NCI-H1417 (cell line): ENCODE data around the gene ATF7IP2.
A peak's percentile ranks its signal among the peaks of the same experiment; 100 is the strongest.
"Not testable (repeated sequence)": the region's sequence is repeated elsewhere in the genome, so short reads cannot be mapped to it uniquely, and the experiment has no call there.

Experiments
- DNase-seq, 3 experiments: peaks; one replicate each; lab custom pipeline; 2025; lab: John Stamatoyannopoulos, UW

Gene ATF7IP2

GRCh38 chr16:10452208-10453158 lies 66.6 kb downstream of the ATF7IP2 start:
- not testable (repeated sequence) for DNase-seq

GRCh38 chr16:10453159-10453510 lies 67.3 kb downstream of the ATF7IP2 start:
- DNase-seq, result no peak

DNA sequence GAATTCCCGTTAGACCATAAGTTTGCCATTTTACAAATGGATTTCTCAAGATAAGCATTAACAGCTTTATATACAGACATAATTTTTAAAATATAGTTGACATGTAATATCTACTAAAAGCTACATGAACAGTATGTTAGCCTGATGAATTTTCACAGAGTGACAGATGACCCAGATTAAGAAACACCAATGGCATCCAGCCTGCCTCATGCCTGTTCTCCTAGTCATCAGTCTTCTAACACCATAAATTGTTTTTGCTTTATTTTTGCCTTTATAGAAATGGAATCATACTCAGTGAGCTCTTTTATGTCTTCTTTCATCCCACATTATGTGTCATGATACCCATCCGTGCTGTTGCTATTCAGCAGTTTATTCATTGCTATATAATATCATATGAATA lies 80.0 kb downstream of the ATF7IP2 start:
- DNase-seq, result no peak

- no peak for DNase-seq
Measured at GRCh38 chr16:10466313-10466712, 80.5 kb downstream of the ATF7IP2 start.

- no peak for DNase-seq
Measured at GRCh38 chr16:10466861-10467260, 81.0 kb downstream of the ATF7IP2 start.

DNA sequence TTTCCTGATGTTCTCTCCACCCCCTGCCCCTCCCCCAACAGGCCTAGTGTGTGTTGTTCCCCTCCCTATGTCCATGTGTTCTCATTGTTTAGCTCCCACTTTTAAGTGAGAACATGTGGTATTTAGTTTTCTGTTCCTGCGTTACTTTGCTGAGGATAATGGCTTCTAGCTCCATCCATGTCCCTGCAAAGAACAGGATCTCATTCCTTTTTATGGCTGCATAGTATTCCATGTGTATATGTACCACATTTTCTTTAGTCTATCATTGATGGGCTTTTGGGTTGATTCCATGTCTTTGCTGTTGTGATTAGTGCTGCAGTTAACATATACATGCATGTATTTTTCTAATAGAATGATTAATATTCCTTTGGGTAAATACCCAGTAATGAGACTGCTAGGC lies 90.8 kb downstream of the ATF7IP2 start:
- DNase-seq, result not testable (repeated sequence)

DNA sequence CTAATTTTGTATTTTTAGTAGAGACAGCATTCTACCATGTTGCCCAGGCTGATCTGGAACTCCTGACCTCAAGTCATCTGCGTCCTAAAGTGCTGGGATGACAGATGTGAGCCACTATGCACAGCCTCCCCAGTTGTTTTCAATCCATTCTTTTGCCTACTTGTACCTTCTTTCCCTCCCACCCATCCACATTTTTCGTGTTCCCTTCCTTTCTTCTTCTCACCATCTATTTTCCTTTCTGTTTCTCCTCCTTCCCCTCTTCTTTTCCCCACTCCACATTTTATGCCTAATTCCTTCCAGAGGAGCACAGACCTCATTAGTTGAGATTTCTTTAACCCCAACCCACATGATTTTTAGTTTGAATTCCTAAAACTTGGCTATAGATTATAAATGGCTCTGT lies 94.3 kb downstream of the ATF7IP2 start:
- DNase-seq, result no peak

DNA sequence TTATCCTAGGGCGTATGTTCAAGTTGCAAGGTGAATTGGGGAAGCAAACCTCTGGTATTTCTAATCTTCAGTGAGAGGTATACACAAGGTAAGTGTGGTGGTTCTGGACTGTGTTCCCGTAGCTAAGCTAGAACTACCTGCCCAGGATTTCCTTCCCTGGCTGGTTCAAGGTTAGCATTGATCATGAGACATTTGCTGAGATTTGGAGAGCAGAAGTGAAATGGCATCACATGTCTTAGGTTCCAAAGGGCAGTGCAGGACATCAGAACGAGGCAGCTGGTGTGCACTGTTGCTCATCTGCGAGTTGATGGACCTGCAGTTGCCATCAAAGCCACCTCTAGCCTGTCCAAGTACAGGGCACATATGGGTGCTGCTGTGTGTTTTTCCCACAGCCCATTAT lies 99.3 kb downstream of the ATF7IP2 start:
- no peak for DNase-seq

GRCh38 chr16:10485698-10486382 lies 100.0 kb downstream of the ATF7IP2 start:
- DNase-seq, result no peak

GRCh38 chr16:10490141-10490540 lies 104.3 kb downstream of the ATF7IP2 start:
- DNase-seq, result no peak

- DNase-seq, result no peak
Measured at GRCh38 chr16:10493276-10493675, 107.4 kb downstream of the ATF7IP2 start.

DNA sequence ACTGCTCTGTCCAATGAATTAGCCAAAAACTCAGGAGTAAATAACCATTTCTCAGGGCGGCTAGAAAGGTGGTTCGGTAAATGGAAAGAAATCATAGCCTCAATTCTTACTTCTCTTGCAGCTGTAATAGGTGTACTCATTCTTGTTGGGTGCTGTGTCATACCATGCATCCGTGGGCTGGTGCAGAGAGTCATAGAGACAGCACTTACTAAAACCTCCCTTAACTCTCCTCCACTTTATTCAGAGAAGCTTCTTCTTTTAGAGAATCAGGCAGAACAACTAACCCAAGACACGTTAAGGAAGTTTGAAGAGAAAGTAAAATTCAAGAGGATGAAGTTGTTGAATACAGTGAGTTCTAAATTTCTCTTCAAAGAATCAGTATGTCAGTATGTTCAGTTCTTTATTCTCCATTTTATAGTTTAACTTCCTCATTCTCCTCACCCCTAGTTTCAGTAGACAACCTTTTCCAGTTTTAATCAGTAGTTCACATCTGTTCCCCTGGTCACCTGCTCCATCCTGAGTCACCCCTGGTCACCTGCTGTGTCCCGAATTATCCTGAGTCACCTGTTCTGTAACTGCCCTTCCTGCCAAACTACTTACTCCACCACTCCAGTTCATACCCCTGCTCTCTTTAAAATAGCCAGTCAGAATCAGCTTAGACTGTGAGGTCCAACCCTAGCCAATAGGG lies 108.6 kb downstream of the ATF7IP2 start:
- no peak for DNase-seq

- no peak for DNase-seq
Measured at GRCh38 chr16:10495031-10495345, 109.1 kb downstream of the ATF7IP2 start.

GRCh38 chr16:10497132-10498101 lies 111.6 kb downstream of the ATF7IP2 start:
- no peak for DNase-seq

GRCh38 chr16:10500582-10500981 lies 114.7 kb downstream of the ATF7IP2 start:
- DNase-seq, result no peak

GRCh38 chr16:10501016-10501607 lies 115.3 kb downstream of the ATF7IP2 start:
- DNase-seq, result no peak

DNA sequence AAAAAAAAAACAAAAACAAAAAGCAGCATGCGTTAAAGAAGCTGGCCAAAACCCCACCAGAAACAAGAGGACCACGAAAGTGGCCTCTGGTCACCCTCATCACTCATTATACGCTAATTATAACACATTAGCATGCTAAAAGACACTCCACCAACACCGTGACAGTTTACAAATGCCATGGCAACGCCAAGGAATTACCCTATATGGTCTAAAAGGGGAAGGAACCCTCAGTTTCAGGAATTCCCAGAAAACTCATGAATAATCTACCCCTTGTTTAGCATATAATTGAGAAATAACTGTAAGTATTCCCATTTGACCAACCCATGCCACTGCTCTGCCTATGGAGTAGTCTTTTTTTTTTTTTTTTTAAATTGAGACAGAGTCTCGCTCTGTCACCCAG lies 116.9 kb downstream of the ATF7IP2 start:
- no peak for DNase-seq

DNA sequence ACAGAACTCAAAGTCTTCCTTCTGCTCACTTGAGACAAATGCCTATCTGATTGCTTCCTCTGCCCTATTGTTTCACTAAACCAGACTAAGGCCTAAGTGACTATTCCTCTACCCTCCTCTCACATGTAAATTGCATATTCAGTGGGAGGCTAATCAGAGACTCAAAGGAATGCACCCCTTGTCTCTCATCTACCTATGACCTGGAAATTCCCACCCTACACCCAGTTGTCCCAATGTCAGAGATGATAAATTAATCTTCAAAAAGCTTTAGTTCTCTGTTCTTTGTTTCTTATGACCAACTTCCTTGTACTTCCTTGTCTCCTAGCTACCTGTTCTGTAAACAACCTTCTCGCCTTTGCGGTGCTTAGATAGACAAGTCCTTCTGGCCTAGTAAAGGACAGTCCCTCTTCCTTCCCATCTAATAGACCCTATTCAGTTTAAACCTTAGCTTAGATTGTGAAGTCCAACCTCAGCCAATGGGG lies 118.6 kb downstream of the ATF7IP2 start:
- no peak for DNase-seq

DNA sequence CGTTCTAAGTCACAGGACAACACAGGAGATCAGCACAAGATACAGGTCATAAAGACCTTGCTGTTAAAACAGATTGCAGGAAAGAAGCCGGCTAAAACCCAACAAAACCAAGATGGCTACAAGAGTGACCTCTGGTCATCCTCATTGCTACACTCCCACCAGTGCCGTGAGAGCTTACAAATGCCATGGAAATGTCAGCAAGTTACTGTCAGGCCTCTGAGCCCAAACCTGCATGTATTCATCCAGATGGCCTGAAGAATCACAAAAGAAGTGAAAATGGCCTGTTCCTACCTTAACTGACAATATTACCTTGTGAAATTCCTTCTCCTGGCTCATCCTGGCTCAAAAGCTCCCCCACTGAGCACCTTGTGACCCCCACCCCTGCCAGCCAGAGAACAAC lies 119.4 kb downstream of the ATF7IP2 start:
- DNase-seq, result not testable (repeated sequence)

DNA sequence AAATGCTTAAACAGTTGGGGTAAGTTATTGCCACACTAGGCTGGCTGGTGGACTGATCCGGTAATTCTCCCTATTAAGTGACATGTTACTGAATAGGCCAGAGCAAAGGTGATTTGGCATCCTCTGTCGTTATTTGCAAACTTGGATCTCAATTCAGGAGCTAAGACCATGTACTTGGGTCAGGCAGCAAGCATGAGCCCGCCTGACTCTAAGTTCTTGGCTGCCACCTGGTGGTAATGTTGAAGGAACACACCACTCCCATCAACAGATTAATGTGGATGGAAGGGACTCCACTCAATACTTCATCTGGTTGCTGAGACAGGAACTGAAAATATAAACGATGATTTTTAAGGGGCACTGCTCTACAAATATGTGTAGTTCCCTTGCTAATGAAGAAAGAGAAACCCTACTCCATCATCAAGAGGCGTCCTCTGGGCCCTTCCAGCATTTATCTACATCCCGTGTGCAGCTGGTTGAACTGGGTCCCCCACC lies 123.7 kb downstream of the ATF7IP2 start:
- peak; percentile 36 to 76 (median 67) for DNase-seq

GRCh38 chr16:10510279-10510678 lies 124.4 kb downstream of the ATF7IP2 start:
- no peak for DNase-seq
